ENCODE measurements around the gene TLE3. TPM values are rescaled to one million over a fixed set of nuclear protein-coding genes. Genes with fewer than 3 reads are reported as not detected.

Gene TLE3
- total RNA-seq, 1 donor from 2014 or later: 17.8 TPM

- no peak for TF ChIP-seq CTCF (IDR thresholded peaks at IDR 0.05; ENCODE audit: borderline replicate concordance)
- Histone ChIP-seq H3K36me3 (peaks cover 61% of the 10 kb centered on the region), H3K27ac (replicated peaks) (no peak overlapping the region)
Measured at GRCh38 chr15:70050441-70050840, 47.3 kb downstream of the TLE3 start.

GRCh38 chr15:70049701-70050301, 47.9 kb downstream of the TLE3 start:
- Histone ChIP-seq H3K27ac (replicated peaks) (no peak overlapping the region), H3K36me3 (peaks cover 54% of the 10 kb centered on the region), H3K4me3 (no peak overlapping the region), H3K27me3 (ENCODE audit: low read depth) (peaks cover 2% of the 10 kb centered on the region), H3K9me3 (replicated peaks) (no peaks in the 10 kb centered on the region), H3K4me1 (peaks cover 8% of the 10 kb centered on the region)
- intact Hi-C loops (cut with micrococcal nuclease): no loop called here
- no peak for TF ChIP-seq CTCF (IDR thresholded peaks at IDR 0.05; ENCODE audit: borderline replicate concordance)
- DNase-seq: no peak

More at GRCh38 chr15:70050441-70050840, 47.3 kb downstream of the TLE3 start:
- Histone ChIP-seq H3K9me3 (replicated peaks) (no peaks in the 10 kb centered on the region), H3K4me1 (peaks cover 8% of the 10 kb centered on the region), H3K4me3 (no peak overlapping the region), H3K27me3 (ENCODE audit: low read depth) (no peaks in the 10 kb centered on the region)
- no peak for DNase-seq
- intact Hi-C loops (cut with micrococcal nuclease): no loop called here

- no peak for DNase-seq
- H3K4me3 ChIP-seq: no peak overlapping the region
- intact Hi-C loops (cut with micrococcal nuclease): no loop called here
- no peak for TF ChIP-seq CTCF (IDR thresholded peaks at IDR 0.05; ENCODE audit: borderline replicate concordance)
- H3K4me1 ChIP-seq: peaks cover 8% of the 10 kb centered on the region
- H3K27ac ChIP-seq (replicated peaks): no peak overlapping the region
- peaks cover 11% of the 10 kb centered on the region for H3K27me3 ChIP-seq (ENCODE audit: low read depth)
- peaks cover 45% of the 10 kb centered on the region for H3K36me3 ChIP-seq
- no peaks in the 10 kb centered on the region for H3K9me3 ChIP-seq (replicated peaks)
Measured at GRCh38 chr15:70048578-70049514, 48.9 kb downstream of the TLE3 start.

- Histone ChIP-seq H3K4me3 (no peak overlapping the region), H3K36me3 (peaks cover 38% of the 10 kb centered on the region), H3K4me1 (peaks cover 8% of the 10 kb centered on the region), H3K9me3 (replicated peaks) (no peaks in the 10 kb centered on the region), H3K27me3 (ENCODE audit: low read depth) (peaks cover 16% of the 10 kb centered on the region), H3K27ac (replicated peaks) (no peak overlapping the region)
- DNase-seq: no peak
- intact Hi-C loops (cut with micrococcal nuclease): no loop called here
- no peak for TF ChIP-seq CTCF (IDR thresholded peaks at IDR 0.05; ENCODE audit: borderline replicate concordance)
Measured at GRCh38 chr15:70048198-70048565, 49.5 kb downstream of the TLE3 start.

GRCh38 chr15:70047386-70048197, 50.1 kb downstream of the TLE3 start:
- DNase-seq: no peak
- no peak overlapping the region for H3K27ac ChIP-seq (replicated peaks)
- H3K27me3 ChIP-seq (ENCODE audit: low read depth): peaks cover 16% of the 10 kb centered on the region
- intact Hi-C loops (cut with micrococcal nuclease): no loop called here
- no peak for TF ChIP-seq CTCF (IDR thresholded peaks at IDR 0.05; ENCODE audit: borderline replicate concordance)
- H3K4me3 ChIP-seq: no peak overlapping the region
- H3K9me3 ChIP-seq (replicated peaks): no peaks in the 10 kb centered on the region
- H3K36me3 ChIP-seq: peaks cover 32% of the 10 kb centered on the region
- peaks cover 8% of the 10 kb centered on the region for H3K4me1 ChIP-seq
